ENCODE measurements around the gene ERVW-1. TPM values are rescaled to one million over a fixed set of nuclear protein-coding genes. Genes with fewer than 3 reads are reported as not detected.

Gene ERVW-1
- polyA plus RNA-seq, 3 donors: not detected

- Histone ChIP-seq H3K27me3 (ENCODE audit: control insufficient read depth in 2 of 2, insufficient read depth in 2 of 2, low read length in 2 of 2) (no peaks in the 10 kb centered on the region), H3K36me3 (replicated peaks in 1 of 2; ENCODE audit: control insufficient read depth in 1 of 2, insufficient read depth in 2 of 2, low read length in 2 of 2) (no peaks in the 10 kb centered on the region), H3K79me2 (ENCODE audit: insufficient read depth, low read length) (no peaks in the 10 kb centered on the region), H3K9ac (ENCODE audit: insufficient read depth, low read length, poor library complexity, severe bottlenecking) (no peak overlapping the region), H3K9me3 (replicated peaks in 1 of 2; ENCODE audit: control insufficient read depth in 1 of 2, insufficient read depth in 1 of 2, low read length in 2 of 2) (no peaks in the 10 kb centered on the region), H3K4me2 (replicated peaks; ENCODE audit: extremely low read depth, low read length, poor library complexity, severe bottlenecking) (no peak overlapping the region), H3K4me1 (ENCODE audit: control insufficient read depth in 1 of 2, insufficient read depth in 2 of 2, low read length in 2 of 2) (no peaks in the 10 kb centered on the region), H3K27ac (ENCODE audit: low read depth in 1 of 2, low read length in 2 of 2) (no peak overlapping the region), H2AFZ (ENCODE audit: insufficient read depth, low read depth, low read length, poor library complexity, severe bottlenecking) (no peak overlapping the region), H3K4me3 (replicated peaks in 1 of 3; ENCODE audit: low read depth in 2 of 3, low read length in 3 of 3) (no peak overlapping the region), H4K20me1 (ENCODE audit: insufficient read depth, low read length) (no peaks in the 10 kb centered on the region)
- Mint-ChIP-seq H3K4me3 (no peak overlapping the region), H3K36me3 (no peaks in the 10 kb centered on the region), H3K4me1 (peaks cover 5% of the 10 kb centered on the region), H3K9me3 (no peaks in the 10 kb centered on the region), H3K27me3 (ENCODE audit: low read depth in 3 of 3) (peaks cover 0 to 7% (median 1%) of the 10 kb centered on the region in 3 donors), H3K27ac (no peak overlapping the region)
- no peak for TF ChIP-seq CTCF (IDR thresholded peaks at IDR 0.05)
- intact Hi-C loops (cut with micrococcal nuclease): no loop called here
- WGBS (ENCODE audit: insufficient coverage): no CpG with 5 or more reads among the region's 3 CpGs
- no peak for DNase-seq
Measured at GRCh38 chr7:92432299-92432946, 45.3 kb downstream of the ERVW-1 start.

- Histone ChIP-seq H3K9me3 (replicated peaks in 1 of 2; ENCODE audit: control insufficient read depth in 1 of 2, insufficient read depth in 1 of 2, low read length in 2 of 2) (no peaks in the 10 kb centered on the region), H3K4me1 (ENCODE audit: control insufficient read depth in 1 of 2, insufficient read depth in 2 of 2, low read length in 2 of 2) (peaks cover 18 to 26% of the 10 kb centered on the region in 2 donors), H3K36me3 (replicated peaks in 1 of 2; ENCODE audit: control insufficient read depth in 1 of 2, insufficient read depth in 2 of 2, low read length in 2 of 2) (no peaks in the 10 kb centered on the region), H3K9ac (ENCODE audit: insufficient read depth, low read length, poor library complexity, severe bottlenecking) (no peak overlapping the region), H3K27me3 (ENCODE audit: control insufficient read depth in 2 of 2, insufficient read depth in 2 of 2, low read length in 2 of 2) (no peaks in the 10 kb centered on the region), H4K20me1 (ENCODE audit: insufficient read depth, low read length) (no peaks in the 10 kb centered on the region), H3K27ac (ENCODE audit: low read depth in 1 of 2, low read length in 2 of 2) (no peak overlapping the region), H3K4me2 (replicated peaks; ENCODE audit: extremely low read depth, low read length, poor library complexity, severe bottlenecking) (no peak overlapping the region), H2AFZ (ENCODE audit: insufficient read depth, low read depth, low read length, poor library complexity, severe bottlenecking) (peak overlapping the region; percentile 12), H3K4me3 (replicated peaks in 1 of 3; ENCODE audit: low read depth in 2 of 3, low read length in 3 of 3) (no peak overlapping the region), H3K79me2 (ENCODE audit: insufficient read depth, low read length) (no peaks in the 10 kb centered on the region)
- H3K27ac Mint-ChIP-seq: no peak overlapping the region
- no peak overlapping the region for H3K4me3 Mint-ChIP-seq
- 100% methylated on average over 2 of the region's 3 CpGs for WGBS (ENCODE audit: insufficient coverage)
- H3K9me3 Mint-ChIP-seq: no peaks in the 10 kb centered on the region
- no peak for TF ChIP-seq CTCF (IDR thresholded peaks at IDR 0.05)
- H3K36me3 Mint-ChIP-seq: no peaks in the 10 kb centered on the region
- no peak for DNase-seq
- peaks cover 2 to 7% (median 5%) of the 10 kb centered on the region in 3 donors for H3K27me3 Mint-ChIP-seq (ENCODE audit: low read depth in 3 of 3)
- H3K4me1 Mint-ChIP-seq: peaks cover 29% of the 10 kb centered on the region
- intact Hi-C loops (cut with micrococcal nuclease): no loop called here
Measured at GRCh38 chr7:92427193-92427592, 50.6 kb downstream of the ERVW-1 start.

Data from CD14-positive monocyte (primary cell).